GM23338 (cell line): ENCODE measurements around the gene PRDM10. TPM values are rescaled to one million over a fixed set of nuclear protein-coding genes. Genes with fewer than 3 reads are reported as not detected.

Experiments
- ATAC-seq: fragments of 200-7000 bp; cut with Tn5 transposase; 3 replicates; pipeline ENCODE4 v1.9.1; 2020
- DNase-seq: peaks from one replicate; pipeline ENCODE4 v3.0.0-alpha.2; 2015; ENCODE audit warnings: low spot score
- H2AFZ ChIP-seq: fragments of 200-600 bp; sonication (generic); 2 replicates; pipeline ENCODE4 v1.8.0; 2016; ENCODE audit warnings: antibody characterized with exemption, mild to moderate bottlenecking, moderate library complexity
- H3F3A ChIP-seq: fragments of 200-600 bp; sonication (generic); replicated peaks from 2 replicates; pipeline ENCODE4 v1.8.0; 2017; ENCODE audit warnings: antibody characterized with exemption, mixed run types, low read depth
- H3K27ac ChIP-seq: fragments of 200-600 bp; sonication (generic); 2 replicates; pipeline ENCODE4 v1.6.1; 2016; ENCODE audit warnings: low read depth
- H3K27me3 ChIP-seq: fragments of 200-600 bp; sonication (generic); 2 replicates; pipeline ENCODE4 v1.8.0; 2016; ENCODE audit warnings: mild to moderate bottlenecking, mixed run types, moderate library complexity; ENCODE audit not compliant: insufficient read depth
- H3K36me3 ChIP-seq: fragments of 200-600 bp; sonication (generic); 2 replicates; pipeline ENCODE4 v1.8.0; 2016; ENCODE audit warnings: mild to moderate bottlenecking; ENCODE audit not compliant: insufficient read depth
- H3K4me1 ChIP-seq: fragments of 200-600 bp; sonication (generic); 2 replicates; pipeline ENCODE4 v1.8.0; 2016; ENCODE audit warnings: mild to moderate bottlenecking, moderate library complexity; ENCODE audit not compliant: insufficient read depth
- H3K4me2 ChIP-seq: fragments of 200-600 bp; sonication (generic); 2 replicates; pipeline ENCODE4 v1.7.1; 2017; ENCODE audit warnings: mixed run types
- H3K4me3 ChIP-seq: fragments of 200-600 bp; sonication (generic); 2 replicates; pipeline ENCODE4 v1.6.1; 2016; ENCODE audit warnings: mixed run types
- H3K79me2 ChIP-seq: fragments of 200-600 bp; sonication (generic); replicated peaks from 2 replicates; pipeline ENCODE4 v1.8.0; 2017; ENCODE audit warnings: mild to moderate bottlenecking; ENCODE audit not compliant: insufficient read depth
- H3K9me2 ChIP-seq: fragments of 200-600 bp; sonication (generic); 2 replicates; pipeline ENCODE4 v1.8.0; 2017; ENCODE audit not compliant: insufficient read depth
- H4K20me1 ChIP-seq: fragments of 200-600 bp; sonication (generic); replicated peaks from 2 replicates; pipeline ENCODE4 v1.8.0; 2017; ENCODE audit warnings: mild to moderate bottlenecking; ENCODE audit not compliant: insufficient read depth
- H3K27ac Mint-ChIP-seq: 2 replicates; pipeline ENCODE4 v1.8.0; 2020; ENCODE audit warnings: inconsistent platforms, mild to moderate bottlenecking, moderate library complexity, mixed read lengths
- H3K27me3 Mint-ChIP-seq: 3 replicates; pipeline ENCODE4 v1.8.0; 2022; ENCODE audit warnings: low read depth, mild to moderate bottlenecking, moderate library complexity, mixed read lengths, inconsistent platforms; ENCODE audit not compliant: insufficient read depth, poor library complexity
- H3K36me3 Mint-ChIP-seq: 3 replicates; pipeline ENCODE4 v1.8.0; 2021; ENCODE audit warnings: low read depth, mild to moderate bottlenecking, inconsistent platforms, moderate library complexity, mixed read lengths
- H3K4me1 Mint-ChIP-seq: 3 replicates; pipeline ENCODE4 v1.8.0; 2020; ENCODE audit warnings: mild to moderate bottlenecking, inconsistent platforms, mixed read lengths
- H3K4me3 Mint-ChIP-seq: 3 replicates; pipeline ENCODE4 v1.8.0; 2021; ENCODE audit warnings: moderate library complexity, mild to moderate bottlenecking, inconsistent platforms, mixed read lengths
- H3K9me3 Mint-ChIP-seq: 3 replicates; pipeline ENCODE4 v1.8.0; 2020; ENCODE audit warnings: moderate library complexity, mild to moderate bottlenecking, inconsistent platforms, mixed read lengths
- CREB1 ChIP-seq: fragments of 250-450 bp; sonication (Bioruptor Pico); IDR thresholded peaks from 2 replicates; pipeline ENCODE4 v1.5.0; 2020; ENCODE audit warnings: low read depth, mild to moderate bottlenecking, moderate library complexity
- ETS1 ChIP-seq: IDR thresholded peaks from 2 replicates; pipeline ENCODE4 v1.6.1; 2016; ENCODE audit warnings: antibody characterized with exemption
- EZH2 ChIP-seq: fragments of 200-600 bp; sonication (generic); IDR thresholded peaks from one replicate; pipeline ENCODE4 v1.8.0; 2017; ENCODE audit warnings: antibody characterized with exemption, mild to moderate bottlenecking, low read depth; ENCODE audit not compliant: unreplicated experiment
- EZH2phosphoT487 ChIP-seq: fragments of 200-600 bp; sonication (generic); IDR thresholded peaks from one replicate; pipeline ENCODE4 v1.8.1; 2018; ENCODE audit warnings: antibody characterized with exemption; ENCODE audit not compliant: unreplicated experiment
- JUNB ChIP-seq: IDR thresholded peaks from one replicate; pipeline ENCODE4 v1.6.1; 2016; ENCODE audit warnings: antibody characterized with exemption; ENCODE audit not compliant: unreplicated experiment
- NANOG ChIP-seq: IDR thresholded peaks from 2 replicates; pipeline ENCODE4 v1.6.1; 2016; ENCODE audit warnings: antibody characterized with exemption, borderline replicate concordance
- POLR2AphosphoS5 ChIP-seq: IDR thresholded peaks from 2 replicates; pipeline ENCODE4 v1.6.1; 2016; ENCODE audit warnings: antibody characterized with exemption, low read depth
- REST ChIP-seq: IDR thresholded peaks from one replicate; pipeline ENCODE4 v1.6.1; 2018; ENCODE audit warnings: antibody characterized with exemption; ENCODE audit not compliant: unreplicated experiment
- STAT1 ChIP-seq: IDR thresholded peaks from one replicate; pipeline ENCODE4 v1.6.1; 2016; ENCODE audit warnings: antibody characterized with exemption; ENCODE audit not compliant: unreplicated experiment
- ZNF114 ChIP-seq: fragments of 250-450 bp; sonication (Bioruptor Pico); IDR thresholded peaks from 2 replicates; pipeline ENCODE4 v1.5.0; 2020; ENCODE audit warnings: mild to moderate bottlenecking, moderate library complexity
- ZNF331 ChIP-seq: fragments of 250-450 bp; sonication (Bioruptor Pico); IDR thresholded peaks from 2 replicates; pipeline ENCODE4 v1.5.0; 2020; ENCODE audit warnings: low read depth, mild to moderate bottlenecking, moderate library complexity
- polyA plus RNA-seq: library from polyadenylated mRNA; unstranded; fragments of >200 nt; fragmentation: Nextera tagmentation; extraction: Ambion mirVana; gene quantifications from 2 replicates; pipeline ENCODE4 v1.2.1, GENCODE V29; 2016
- total RNA-seq: library from RNA; depleted of rRNA; stranded (reverse); fragments of >200 nt; shearing (Covaris generic); gene quantifications from 2 replicates; pipeline ENCODE4 v1.2.3, GENCODE V29; 2014
- TF ChIP-seq, protein P1 (sequence below): fragments of 250-450 bp; sonication (Bioruptor Pico); IDR thresholded peaks from 2 replicates; pipeline ENCODE4 v1.5.0; 2020; ENCODE audit warnings: mild to moderate bottlenecking, moderate library complexity
- TF ChIP-seq, protein P2 (sequence below), 2 experiments: fragments of 200-600 bp in 1 of 2; sonication (generic) in 1 of 2; conservative IDR thresholded peaks; 2 replicates each; pipeline versions ENCODE4 v1.5.1 to v1.6.1; 2016 to 2017; ENCODE audit warnings: antibody characterized with exemption in 2 of 2, low read depth in 2 of 2, mild to moderate bottlenecking in 2 of 2, moderate library complexity in 1 of 2

Gene PRDM10
- total and polyA plus RNA-seq, 2 experiments from 2014 or later, result 5.2 to 14.9 TPM

DNA sequence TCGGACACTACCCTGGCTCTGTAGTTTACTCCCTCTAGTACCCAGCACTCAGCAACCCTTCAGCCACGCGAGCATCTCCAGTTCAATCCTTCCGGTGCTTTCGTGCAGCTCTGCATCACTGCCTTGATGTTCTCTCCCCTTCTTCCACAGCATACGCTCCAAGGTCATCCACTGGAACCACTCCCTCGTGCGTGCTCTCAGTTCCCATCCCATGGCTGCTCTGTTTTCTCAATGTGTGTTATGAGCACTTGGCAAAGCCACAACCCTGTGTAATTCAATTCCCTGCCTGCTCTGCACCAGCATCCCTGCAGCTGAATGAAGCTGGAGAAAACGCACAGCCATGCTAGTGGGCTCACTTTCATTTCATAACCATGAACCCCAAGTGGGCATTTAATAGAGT is 68.7 kb downstream of the PRDM10 start:
- no peak for ATAC-seq
- H3K4me1 ChIP-seq, result peaks cover 19% of the 10 kb centered on the region
- no peak for DNase-seq

More for the DNA sequence above, 68.7 kb downstream of the PRDM10 start:
- Histone ChIP-seq H3K79me2 (no peaks in the 10 kb centered on the region), H3K27me3 (no peaks in the 10 kb centered on the region), H3K27ac (no peak overlapping the region), H3K36me3 (peaks cover 10% of the 10 kb centered on the region; the same call in 1 of the 2 replicates), H4K20me1 (no peaks in the 10 kb centered on the region), H3F3A (no peaks in the 10 kb centered on the region), H2AFZ (no peak overlapping the region), H3K4me3 (no peak overlapping the region), H3K9me2 (peaks cover 3% of the 10 kb centered on the region; the same call in 1 of the 2 replicates), H3K4me2 (no peak overlapping the region)
- no peak for TF ChIP-seq CREB1 (CRISPR knock-in tag)
- TF ChIP-seq ZNF331 (CRISPR knock-in tag), result no peak
- TF ChIP-seq STAT1, result no peak
- no peak for TF ChIP-seq REST
- no peak for TF ChIP-seq ETS1
- no peak for TF ChIP-seq JUNB
- no peak for TF ChIP-seq POLR2AphosphoS5
- TF ChIP-seq, protein P1, sequence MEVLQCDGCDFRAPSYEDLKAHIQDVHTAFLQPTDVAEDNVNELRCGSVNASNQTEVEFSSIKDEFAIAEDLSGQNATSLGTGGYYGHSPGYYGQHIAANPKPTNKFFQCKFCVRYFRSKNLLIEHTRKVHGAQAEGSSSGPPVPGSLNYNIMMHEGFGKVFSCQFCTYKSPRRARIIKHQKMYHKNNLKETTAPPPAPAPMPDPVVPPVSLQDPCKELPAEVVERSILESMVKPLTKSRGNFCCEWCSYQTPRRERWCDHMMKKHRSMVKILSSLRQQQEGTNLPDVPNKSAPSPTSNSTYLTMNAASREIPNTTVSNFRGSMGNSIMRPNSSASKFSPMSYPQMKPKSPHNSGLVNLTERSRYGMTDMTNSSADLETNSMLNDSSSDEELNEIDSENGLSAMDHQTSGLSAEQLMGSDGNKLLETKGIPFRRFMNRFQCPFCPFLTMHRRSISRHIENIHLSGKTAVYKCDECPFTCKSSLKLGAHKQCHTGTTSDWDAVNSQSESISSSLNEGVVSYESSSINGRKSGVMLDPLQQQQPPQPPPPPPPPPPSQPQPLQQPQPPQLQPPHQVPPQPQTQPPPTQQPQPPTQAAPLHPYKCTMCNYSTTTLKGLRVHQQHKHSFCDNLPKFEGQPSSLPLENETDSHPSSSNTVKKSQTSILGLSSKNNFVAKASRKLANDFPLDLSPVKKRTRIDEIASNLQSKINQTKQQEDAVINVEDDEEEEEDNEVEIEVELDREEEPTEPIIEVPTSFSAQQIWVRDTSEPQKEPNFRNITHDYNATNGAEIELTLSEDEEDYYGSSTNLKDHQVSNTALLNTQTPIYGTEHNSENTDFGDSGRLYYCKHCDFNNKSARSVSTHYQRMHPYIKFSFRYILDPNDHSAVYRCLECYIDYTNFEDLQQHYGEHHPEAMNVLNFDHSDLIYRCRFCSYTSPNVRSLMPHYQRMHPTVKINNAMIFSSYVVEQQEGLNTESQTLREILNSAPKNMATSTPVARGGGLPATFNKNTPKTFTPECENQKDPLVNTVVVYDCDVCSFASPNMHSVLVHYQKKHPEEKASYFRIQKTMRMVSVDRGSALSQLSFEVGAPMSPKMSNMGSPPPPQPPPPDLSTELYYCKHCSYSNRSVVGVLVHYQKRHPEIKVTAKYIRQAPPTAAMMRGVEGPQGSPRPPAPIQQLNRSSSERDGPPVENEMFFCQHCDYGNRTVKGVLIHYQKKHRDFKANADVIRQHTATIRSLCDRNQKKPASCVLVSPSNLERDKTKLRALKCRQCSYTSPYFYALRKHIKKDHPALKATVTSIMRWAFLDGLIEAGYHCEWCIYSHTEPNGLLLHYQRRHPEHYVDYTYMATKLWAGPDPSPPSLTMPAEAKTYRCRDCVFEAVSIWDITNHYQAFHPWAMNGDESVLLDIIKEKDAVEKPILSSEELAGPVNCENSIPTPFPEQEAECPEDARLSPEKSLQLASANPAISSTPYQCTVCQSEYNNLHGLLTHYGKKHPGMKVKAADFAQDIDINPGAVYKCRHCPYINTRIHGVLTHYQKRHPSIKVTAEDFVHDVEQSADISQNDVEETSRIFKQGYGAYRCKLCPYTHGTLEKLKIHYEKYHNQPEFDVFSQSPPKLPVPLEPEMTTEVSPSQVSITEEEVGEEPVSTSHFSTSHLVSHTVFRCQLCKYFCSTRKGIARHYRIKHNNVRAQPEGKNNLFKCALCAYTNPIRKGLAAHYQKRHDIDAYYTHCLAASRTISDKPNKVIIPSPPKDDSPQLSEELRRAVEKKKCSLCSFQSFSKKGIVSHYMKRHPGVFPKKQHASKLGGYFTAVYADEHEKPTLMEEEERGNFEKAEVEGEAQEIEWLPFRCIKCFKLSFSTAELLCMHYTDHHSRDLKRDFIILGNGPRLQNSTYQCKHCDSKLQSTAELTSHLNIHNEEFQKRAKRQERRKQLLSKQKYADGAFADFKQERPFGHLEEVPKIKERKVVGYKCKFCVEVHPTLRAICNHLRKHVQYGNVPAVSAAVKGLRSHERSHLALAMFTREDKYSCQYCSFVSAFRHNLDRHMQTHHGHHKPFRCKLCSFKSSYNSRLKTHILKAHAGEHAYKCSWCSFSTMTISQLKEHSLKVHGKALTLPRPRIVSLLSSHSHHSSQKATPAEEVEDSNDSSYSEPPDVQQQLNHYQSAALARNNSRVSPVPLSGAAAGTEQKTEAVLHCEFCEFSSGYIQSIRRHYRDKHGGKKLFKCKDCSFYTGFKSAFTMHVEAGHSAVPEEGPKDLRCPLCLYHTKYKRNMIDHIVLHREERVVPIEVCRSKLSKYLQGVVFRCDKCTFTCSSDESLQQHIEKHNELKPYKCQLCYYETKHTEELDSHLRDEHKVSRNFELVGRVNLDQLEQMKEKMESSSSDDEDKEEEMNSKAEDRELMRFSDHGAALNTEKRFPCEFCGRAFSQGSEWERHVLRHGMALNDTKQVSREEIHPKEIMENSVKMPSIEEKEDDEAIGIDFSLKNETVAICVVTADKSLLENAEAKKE (CRISPR knock-in tag), result no peak
- TF ChIP-seq EZH2phosphoT487, result no peak
- no peak for TF ChIP-seq EZH2
- TF ChIP-seq ZNF114 (CRISPR knock-in tag), result no peak
- TF ChIP-seq, protein P2, sequence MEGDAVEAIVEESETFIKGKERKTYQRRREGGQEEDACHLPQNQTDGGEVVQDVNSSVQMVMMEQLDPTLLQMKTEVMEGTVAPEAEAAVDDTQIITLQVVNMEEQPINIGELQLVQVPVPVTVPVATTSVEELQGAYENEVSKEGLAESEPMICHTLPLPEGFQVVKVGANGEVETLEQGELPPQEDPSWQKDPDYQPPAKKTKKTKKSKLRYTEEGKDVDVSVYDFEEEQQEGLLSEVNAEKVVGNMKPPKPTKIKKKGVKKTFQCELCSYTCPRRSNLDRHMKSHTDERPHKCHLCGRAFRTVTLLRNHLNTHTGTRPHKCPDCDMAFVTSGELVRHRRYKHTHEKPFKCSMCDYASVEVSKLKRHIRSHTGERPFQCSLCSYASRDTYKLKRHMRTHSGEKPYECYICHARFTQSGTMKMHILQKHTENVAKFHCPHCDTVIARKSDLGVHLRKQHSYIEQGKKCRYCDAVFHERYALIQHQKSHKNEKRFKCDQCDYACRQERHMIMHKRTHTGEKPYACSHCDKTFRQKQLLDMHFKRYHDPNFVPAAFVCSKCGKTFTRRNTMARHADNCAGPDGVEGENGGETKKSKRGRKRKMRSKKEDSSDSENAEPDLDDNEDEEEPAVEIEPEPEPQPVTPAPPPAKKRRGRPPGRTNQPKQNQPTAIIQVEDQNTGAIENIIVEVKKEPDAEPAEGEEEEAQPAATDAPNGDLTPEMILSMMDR (conservative IDR thresholded peaks at IDR 0.05; ENCODE audit: low read depth in 2 of 2), result no peak
- TF ChIP-seq NANOG, result no peak
- no peak overlapping the region for H3K27ac Mint-ChIP-seq
- peaks cover 43% of the 10 kb centered on the region for H3K4me1 Mint-ChIP-seq
- no peaks in the 10 kb centered on the region for H3K9me3 Mint-ChIP-seq
- H3K27me3 Mint-ChIP-seq, result peaks cover 2% of the 10 kb centered on the region
- no peak overlapping the region for H3K4me3 Mint-ChIP-seq
- H3K36me3 Mint-ChIP-seq, result peaks cover 36% of the 10 kb centered on the region
